Neuron (in vitro differentiated cells): ENCODE data around the gene CTNNA3.
"Not testable (repeated sequence)": the region's sequence is repeated elsewhere in the genome, so short reads cannot be mapped to it uniquely, and the experiment has no call there.

Experiments
- H2AFZ ChIP-seq: one replicate; pipeline ENCODE4 v1.6.1; 2013; ENCODE audit warnings: low read depth, mild to moderate bottlenecking, inconsistent platforms, low read length, moderate library complexity
- H3K27me3 ChIP-seq: one replicate; pipeline ENCODE4 v1.6.1; 2013; ENCODE audit warnings: low read length; ENCODE audit not compliant: insufficient read depth
- H3K36me3 ChIP-seq: one replicate; pipeline ENCODE4 v1.6.1; 2013; ENCODE audit warnings: low read length; ENCODE audit not compliant: insufficient read depth
- H3K4me1 ChIP-seq: one replicate; pipeline ENCODE4 v1.6.1; 2013; ENCODE audit warnings: low read length; ENCODE audit not compliant: insufficient read depth
- H3K4me3 ChIP-seq: 2 replicates; pipeline ENCODE4 v1.5.1; 2013; ENCODE audit warnings: mild to moderate bottlenecking, low read length, moderate library complexity
- H3K9me3 ChIP-seq: one replicate; pipeline ENCODE4 v1.6.1; 2013; ENCODE audit warnings: low read length

CTNNA3 gene

GRCh38 chr10:67221939-67222494 is 474.0 kb downstream of the CTNNA3 start:
- H3K27me3 ChIP-seq, result no peaks in the 10 kb centered on the region
- no peak overlapping the region for H2AFZ ChIP-seq
- no peaks in the 10 kb centered on the region for H3K4me1 ChIP-seq
- H3K9me3 ChIP-seq, result no peaks in the 10 kb centered on the region
- H3K36me3 ChIP-seq, result no peaks in the 10 kb centered on the region
- no peak overlapping the region for H3K4me3 ChIP-seq

GRCh38 chr10:67211680-67212079 is 484.3 kb downstream of the CTNNA3 start:
- Histone ChIP-seq H3K9me3 (no peaks in the 10 kb centered on the region), H3K27me3 (no peaks in the 10 kb centered on the region), H3K4me3 (no peak overlapping the region), H3K36me3 (no peaks in the 10 kb centered on the region), H3K4me1 (peaks cover 4% of the 10 kb centered on the region), H2AFZ (no peak overlapping the region)

GRCh38 chr10:67207923-67208322 is 488.1 kb downstream of the CTNNA3 start:
- not testable (repeated sequence) for H3K4me3 ChIP-seq, H3K36me3 ChIP-seq, H3K27me3 ChIP-seq, H2AFZ ChIP-seq, H3K4me1 ChIP-seq, H3K9me3 ChIP-seq

GRCh38 chr10:67200913-67201564 is 495.0 kb downstream of the CTNNA3 start:
- Histone ChIP-seq H2AFZ (no peak overlapping the region), H3K36me3 (no peaks in the 10 kb centered on the region), H3K9me3 (no peaks in the 10 kb centered on the region), H3K27me3 (no peaks in the 10 kb centered on the region), H3K4me3 (no peak overlapping the region), H3K4me1 (no peaks in the 10 kb centered on the region)

- no peak overlapping the region for H3K4me3 ChIP-seq
- no peaks in the 10 kb centered on the region for H3K9me3 ChIP-seq
- no peaks in the 10 kb centered on the region for H3K36me3 ChIP-seq
- H3K4me1 ChIP-seq, result no peaks in the 10 kb centered on the region
- no peaks in the 10 kb centered on the region for H3K27me3 ChIP-seq
- no peak overlapping the region for H2AFZ ChIP-seq
Measured at GRCh38 chr10:67175354-67175753, 520.6 kb downstream of the CTNNA3 start.

- Histone ChIP-seq H3K4me1 (no peaks in the 10 kb centered on the region), H3K36me3 (no peaks in the 10 kb centered on the region), H3K4me3 (no peak overlapping the region), H3K27me3 (no peaks in the 10 kb centered on the region), H3K9me3 (no peaks in the 10 kb centered on the region), H2AFZ (no peak overlapping the region)
Measured at GRCh38 chr10:67173787-67174186, 522.2 kb downstream of the CTNNA3 start.

GRCh38 chr10:67171970-67172369 is 524.0 kb downstream of the CTNNA3 start:
- Histone ChIP-seq H3K4me1 (no peaks in the 10 kb centered on the region), H3K9me3 (no peaks in the 10 kb centered on the region), H3K36me3 (no peaks in the 10 kb centered on the region), H3K4me3 (no peak overlapping the region), H2AFZ (no peak overlapping the region), H3K27me3 (no peaks in the 10 kb centered on the region)

GRCh38 chr10:67156239-67156638 is 539.8 kb downstream of the CTNNA3 start:
- no peaks in the 10 kb centered on the region for H3K4me1 ChIP-seq
- H3K27me3 ChIP-seq, result no peaks in the 10 kb centered on the region
- H3K4me3 ChIP-seq, result no peak overlapping the region
- H3K9me3 ChIP-seq, result no peaks in the 10 kb centered on the region
- H2AFZ ChIP-seq, result no peak overlapping the region
- no peaks in the 10 kb centered on the region for H3K36me3 ChIP-seq

- no peak overlapping the region for H2AFZ ChIP-seq
- H3K4me3 ChIP-seq, result no peak overlapping the region
- no peaks in the 10 kb centered on the region for H3K9me3 ChIP-seq
- H3K36me3 ChIP-seq, result no peaks in the 10 kb centered on the region
- H3K4me1 ChIP-seq, result no peaks in the 10 kb centered on the region
- H3K27me3 ChIP-seq, result no peaks in the 10 kb centered on the region
Measured at GRCh38 chr10:67151471-67151870, 544.5 kb downstream of the CTNNA3 start.

GRCh38 chr10:67144530-67144929 is 551.5 kb downstream of the CTNNA3 start:
- Histone ChIP-seq H3K9me3 (no peaks in the 10 kb centered on the region), H3K4me1 (no peaks in the 10 kb centered on the region), H2AFZ (peak overlapping the region; percentile 26), H3K36me3 (no peaks in the 10 kb centered on the region), H3K4me3 (no peak overlapping the region), H3K27me3 (no peaks in the 10 kb centered on the region)

GRCh38 chr10:67141300-67141699 is 554.7 kb downstream of the CTNNA3 start:
- no peak overlapping the region for H3K4me3 ChIP-seq
- H3K9me3 ChIP-seq, result no peaks in the 10 kb centered on the region
- H3K27me3 ChIP-seq, result no peaks in the 10 kb centered on the region
- H3K36me3 ChIP-seq, result no peaks in the 10 kb centered on the region
- no peak overlapping the region for H2AFZ ChIP-seq
- H3K4me1 ChIP-seq, result no peaks in the 10 kb centered on the region

- H3K36me3 ChIP-seq, result no peaks in the 10 kb centered on the region
- H2AFZ ChIP-seq, result no peak overlapping the region
- no peaks in the 10 kb centered on the region for H3K4me1 ChIP-seq
- H3K27me3 ChIP-seq, result no peaks in the 10 kb centered on the region
- no peaks in the 10 kb centered on the region for H3K9me3 ChIP-seq
- no peak overlapping the region for H3K4me3 ChIP-seq
Measured at GRCh38 chr10:67140641-67141040, 555.4 kb downstream of the CTNNA3 start.

GRCh38 chr10:67127441-67127840 is 568.6 kb downstream of the CTNNA3 start:
- no peaks in the 10 kb centered on the region for H3K36me3 ChIP-seq
- H2AFZ ChIP-seq, result no peak overlapping the region
- H3K4me1 ChIP-seq, result peaks cover 2% of the 10 kb centered on the region
- H3K4me3 ChIP-seq, result no peak overlapping the region
- H3K9me3 ChIP-seq, result no peaks in the 10 kb centered on the region
- no peaks in the 10 kb centered on the region for H3K27me3 ChIP-seq

- H3K27me3 ChIP-seq, result no peaks in the 10 kb centered on the region
- no peaks in the 10 kb centered on the region for H3K9me3 ChIP-seq
- H2AFZ ChIP-seq, result no peak overlapping the region
- peaks cover 2% of the 10 kb centered on the region for H3K4me1 ChIP-seq
- H3K4me3 ChIP-seq, result no peak overlapping the region
- H3K36me3 ChIP-seq, result no peaks in the 10 kb centered on the region
Measured at GRCh38 chr10:67119651-67120050, 576.3 kb downstream of the CTNNA3 start.
